Breast epithelium (tissue), 4 donors: ENCODE results near the gene GBP2. TPM values are rescaled to one million over a fixed set of nuclear protein-coding genes. Genes with fewer than 3 reads are reported as not detected.
A peak's percentile ranks its signal among the peaks of the same experiment; 100 is the strongest.
"Not testable (repeated sequence)": the region's sequence is repeated elsewhere in the genome, so short reads cannot be mapped to it uniquely, and the experiment has no call there.

Experiments used
- DNase-seq, 2 donors: peaks; one replicate each; pipeline ENCODE4 v3.0.0-alpha.2; 2019; ENCODE audit warnings: low spot score in 2 of 2
- H3K27ac ChIP-seq, 2 donors: fragments of 200-600 bp; sonication (generic) in 1 of 2; one replicate each; pipeline ENCODE4 v1.5.1; 2016 to 2019; ENCODE audit warnings: mild to moderate bottlenecking in 1 of 2
- H3K27me3 ChIP-seq, 2 donors: fragments of 200-600 bp; sonication (generic) in 1 of 2; one replicate each; pipeline versions ENCODE4 v1.5.1 to v1.6.0; 2017 to 2019; ENCODE audit warnings: control low read depth in 1 of 2, mild to moderate bottlenecking in 1 of 2
- H3K36me3 ChIP-seq: fragments of 200-600 bp; one replicate; pipeline ENCODE4 v1.5.1; 2019
- H3K4me1 ChIP-seq, 2 donors: fragments of 200-600 bp; sonication (generic); one replicate each; pipeline ENCODE4 v1.5.1; 2016 to 2019; ENCODE audit warnings: control low read depth in 1 of 2
- H3K4me3 ChIP-seq, 3 donors: fragments of 200-600 bp; sonication (generic); 1 replicate in 2 of 3; 2 replicates in 1 of 3; pipeline ENCODE4 v1.5.1; 2016 to 2019; ENCODE audit warnings: mild to moderate bottlenecking in 3 of 3, moderate library complexity in 2 of 3
- H3K9me3 ChIP-seq, 2 donors: fragments of 200-600 bp; sonication (generic) in 1 of 2; one replicate each; pipeline ENCODE4 v1.5.1; 2016 to 2019; ENCODE audit warnings: control low read depth in 1 of 2
- POLR2A ChIP-seq: fragments of 450-650 bp; IDR thresholded peaks from one replicate; pipeline ENCODE4 v1.6.1; 2016; ENCODE audit warnings: antibody characterized with exemption, mild to moderate bottlenecking, moderate library complexity
- POLR2AphosphoS5 ChIP-seq, 3 donors: sonication (generic); formaldehyde crosslinking; IDR thresholded peaks; one replicate each; pipeline ENCODE4 v1.6.1; 2017; ENCODE audit warnings: antibody characterized with exemption in 3 of 3
- intact Hi-C: fragments of 100-400 bp; cut with DNase I; formaldehyde crosslinking; loops from one replicate; pipeline ENCODE4 v1.15.1; 2023; ENCODE audit warnings: low total_unique reads
- total RNA-seq, 3 donors: library from RNA; depleted of rRNA; stranded (reverse); fragments of >200 nt; gene quantifications; one replicate each; pipeline ENCODE4 v1.1.0, GENCODE V29; 2016
- TF ChIP-seq, protein P1 (sequence below), 3 donors: fragments of 450-650 bp; IDR thresholded peaks; one replicate each; pipeline ENCODE4 v1.5.1; 2016 to 2017; ENCODE audit warnings: antibody characterized with exemption in 3 of 3, mild to moderate bottlenecking in 3 of 3, moderate library complexity in 3 of 3

The GBP2 gene
- total RNA-seq, 3 donors from 2014 or later, result 53.0 to 219 (median 122) TPM

DNA sequence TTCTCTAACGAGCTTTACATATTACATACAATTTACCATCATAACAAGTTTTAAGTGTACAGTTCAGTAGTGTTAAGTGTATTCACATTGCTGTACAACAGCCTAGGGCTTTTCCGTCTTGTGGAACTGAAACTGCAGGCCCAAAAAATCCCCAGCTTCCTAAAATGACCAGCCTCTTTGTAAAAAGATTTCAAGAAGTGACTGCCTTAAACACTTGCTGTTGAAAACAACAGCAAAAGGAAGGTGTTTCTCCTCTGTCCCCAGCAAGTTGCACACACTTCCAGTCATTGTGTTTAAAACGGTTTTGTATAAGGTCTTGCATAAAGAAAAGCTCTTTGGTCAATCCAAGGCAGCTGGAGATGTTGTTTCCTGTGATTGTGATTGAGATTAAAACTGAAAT, 44.9 kb downstream of the GBP2 start:
- intact Hi-C loops, result no loop called here
- H3K27ac ChIP-seq, result no peak overlapping the region

DNA sequence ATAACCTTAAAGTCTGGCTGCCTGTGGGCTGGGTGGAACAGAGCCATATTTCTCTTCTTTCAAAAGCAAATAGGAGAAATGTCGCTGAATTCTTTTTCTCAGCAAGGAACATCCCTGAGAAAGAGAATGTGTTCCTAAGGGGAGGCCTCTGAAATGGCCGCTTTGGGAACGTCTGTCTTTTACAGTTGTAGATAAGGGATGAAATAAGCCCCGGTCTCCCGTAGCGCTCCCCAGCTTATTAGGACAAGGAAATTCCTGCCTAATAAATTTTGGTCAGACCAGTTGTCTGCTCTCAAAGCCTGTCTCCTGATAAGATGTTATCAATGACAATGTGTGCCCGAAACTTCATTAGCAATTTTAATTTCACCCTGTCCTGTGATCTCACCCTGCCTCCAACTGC, 45.8 kb downstream of the GBP2 start:
- H3K27me3 ChIP-seq, H3K4me3 ChIP-seq, H3K9me3 ChIP-seq, intact Hi-C loops, H3K4me1 ChIP-seq, H3K27ac ChIP-seq, H3K36me3 ChIP-seq, DNase-seq: not testable (repeated sequence)

More for the DNA sequence above, 44.9 kb downstream of the GBP2 start:
- H3K9me3 ChIP-seq, result peaks cover 2 to 8% of the 10 kb centered on the region in 2 donors
- no peaks in the 10 kb centered on the region for H3K27me3 ChIP-seq
- TF ChIP-seq POLR2AphosphoS5 (IDR thresholded peaks at IDR 0.05), result no peak
- no peak for TF ChIP-seq POLR2A
- TF ChIP-seq, protein P1, sequence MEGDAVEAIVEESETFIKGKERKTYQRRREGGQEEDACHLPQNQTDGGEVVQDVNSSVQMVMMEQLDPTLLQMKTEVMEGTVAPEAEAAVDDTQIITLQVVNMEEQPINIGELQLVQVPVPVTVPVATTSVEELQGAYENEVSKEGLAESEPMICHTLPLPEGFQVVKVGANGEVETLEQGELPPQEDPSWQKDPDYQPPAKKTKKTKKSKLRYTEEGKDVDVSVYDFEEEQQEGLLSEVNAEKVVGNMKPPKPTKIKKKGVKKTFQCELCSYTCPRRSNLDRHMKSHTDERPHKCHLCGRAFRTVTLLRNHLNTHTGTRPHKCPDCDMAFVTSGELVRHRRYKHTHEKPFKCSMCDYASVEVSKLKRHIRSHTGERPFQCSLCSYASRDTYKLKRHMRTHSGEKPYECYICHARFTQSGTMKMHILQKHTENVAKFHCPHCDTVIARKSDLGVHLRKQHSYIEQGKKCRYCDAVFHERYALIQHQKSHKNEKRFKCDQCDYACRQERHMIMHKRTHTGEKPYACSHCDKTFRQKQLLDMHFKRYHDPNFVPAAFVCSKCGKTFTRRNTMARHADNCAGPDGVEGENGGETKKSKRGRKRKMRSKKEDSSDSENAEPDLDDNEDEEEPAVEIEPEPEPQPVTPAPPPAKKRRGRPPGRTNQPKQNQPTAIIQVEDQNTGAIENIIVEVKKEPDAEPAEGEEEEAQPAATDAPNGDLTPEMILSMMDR (IDR thresholded peaks at IDR 0.05), result no peak
- DNase-seq, result no peak
- H3K4me1 ChIP-seq, result no peaks in the 10 kb centered on the region
- H3K36me3 ChIP-seq, result no peaks in the 10 kb centered on the region
- no peak overlapping the region for H3K4me3 ChIP-seq

DNA sequence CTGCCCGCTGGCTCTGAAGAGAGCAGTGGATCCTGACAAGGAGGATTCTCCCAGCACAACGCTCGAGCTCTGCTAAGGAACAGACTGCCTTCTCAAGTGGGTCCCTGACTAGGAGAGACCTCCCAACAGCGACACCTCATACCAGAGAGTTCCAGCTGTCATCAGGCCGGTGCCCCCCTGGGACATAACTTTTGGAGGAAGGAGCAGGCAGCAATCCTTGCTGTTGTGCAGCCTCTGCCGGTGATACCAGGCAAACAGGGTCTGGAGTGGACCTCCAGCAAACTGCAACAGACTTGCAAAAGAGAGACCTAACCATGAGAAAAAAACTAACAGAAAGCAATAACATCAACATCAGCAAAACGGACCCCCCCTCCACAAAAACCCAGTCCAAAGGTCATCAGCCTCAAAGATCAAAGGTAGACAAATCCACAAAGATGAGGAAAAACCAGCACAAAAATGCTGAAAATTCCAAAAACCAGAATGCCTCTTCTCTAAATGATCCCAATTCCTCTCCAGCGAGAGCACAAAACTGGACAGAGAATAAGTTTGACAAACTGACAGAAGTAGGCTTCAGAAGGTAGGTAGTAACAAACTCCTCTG, 53.3 kb downstream of the GBP2 start:
- H3K36me3 ChIP-seq, intact Hi-C loops, DNase-seq, H3K4me1 ChIP-seq, H3K9me3 ChIP-seq, H3K27ac ChIP-seq, H3K27me3 ChIP-seq, H3K4me3 ChIP-seq: not testable (repeated sequence)

DNA sequence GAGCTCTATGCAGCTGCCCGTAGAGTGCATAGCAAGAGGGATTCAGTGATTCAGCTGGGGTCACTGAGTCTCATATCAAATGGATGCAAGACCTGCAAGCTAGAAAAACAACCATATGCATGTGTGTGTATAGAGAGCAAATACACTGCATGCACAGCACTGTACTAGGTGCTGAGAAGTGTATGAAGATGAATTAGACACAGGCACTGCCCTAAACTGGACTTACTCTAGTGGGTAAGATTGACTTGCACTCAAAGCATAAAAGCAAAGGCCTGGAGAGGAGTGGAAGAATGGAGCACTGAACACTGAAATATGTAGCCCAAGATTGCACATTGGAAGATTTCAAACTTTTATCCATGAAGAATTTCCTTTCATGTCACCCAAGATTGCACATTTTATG, 55.4 kb downstream of the GBP2 start:
- H3K27me3 ChIP-seq, result no peaks in the 10 kb centered on the region
- no peaks in the 10 kb centered on the region for H3K36me3 ChIP-seq
- H3K27ac ChIP-seq, result no peak overlapping the region
- no peaks in the 10 kb centered on the region for H3K9me3 ChIP-seq
- peak overlapping the region; percentile 18 to 59 (median 25) for H3K4me3 ChIP-seq
- intact Hi-C loops, result no loop called here
- H3K4me1 ChIP-seq, result no peaks in the 10 kb centered on the region
- no peak for DNase-seq
- TF ChIP-seq POLR2A, result no peak
- TF ChIP-seq, protein P1 (IDR thresholded peaks at IDR 0.05), result no peak
- no peak for TF ChIP-seq POLR2AphosphoS5 (IDR thresholded peaks at IDR 0.05)

DNA sequence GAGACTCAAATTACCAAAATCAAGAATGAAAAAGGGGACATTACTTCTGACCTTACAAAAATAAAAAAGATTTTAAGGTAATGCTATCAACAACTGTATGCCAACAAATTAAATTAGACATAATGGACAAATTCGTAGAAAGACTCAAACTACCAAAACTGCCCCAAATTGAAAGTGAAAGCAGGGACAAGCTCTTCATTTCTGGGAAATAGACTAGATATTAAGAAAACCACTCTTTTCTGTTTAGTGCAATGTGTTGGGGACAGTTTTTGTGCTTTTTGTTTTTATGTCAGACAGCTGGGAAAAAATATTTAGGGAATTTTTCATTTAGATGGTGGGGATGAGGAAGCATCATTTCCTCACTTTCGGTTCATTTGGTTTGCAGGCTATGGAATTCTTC, 56.0 kb downstream of the GBP2 start:
- no peak for DNase-seq
- Histone ChIP-seq H3K27me3 (no peaks in the 10 kb centered on the region), H3K9me3 (no peaks in the 10 kb centered on the region), H3K4me1 (no peaks in the 10 kb centered on the region), H3K27ac (no peak overlapping the region), H3K4me3 (peak overlapping the region; percentile 18 to 59 (median 25)), H3K36me3 (no peaks in the 10 kb centered on the region)
- TF ChIP-seq POLR2A (no peak), POLR2AphosphoS5 (IDR thresholded peaks at IDR 0.05) (no peak)
- TF ChIP-seq, protein P1 (IDR thresholded peaks at IDR 0.05), result no peak
- intact Hi-C loops, result no loop called here

DNA sequence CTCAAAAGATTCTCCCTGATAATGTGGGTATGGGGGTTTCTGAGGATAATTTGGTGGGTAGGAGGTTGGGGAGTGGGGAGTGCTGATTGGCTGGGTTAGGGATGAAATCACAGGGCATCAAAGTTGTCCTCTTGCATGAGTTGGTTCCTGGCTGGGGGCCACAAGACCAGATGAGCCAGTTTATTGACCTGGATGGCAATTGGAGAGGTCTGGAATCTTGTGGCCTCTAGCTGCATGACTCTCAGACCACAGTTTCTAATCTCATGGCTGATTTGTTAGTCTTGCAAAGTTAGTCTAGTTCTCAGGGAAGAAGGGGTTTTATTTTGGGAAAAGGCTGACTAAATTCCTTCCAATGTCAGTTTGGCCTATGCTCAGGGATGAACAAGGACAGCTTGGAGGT, 57.6 kb downstream of the GBP2 start:
- Histone ChIP-seq H3K27me3 (no peaks in the 10 kb centered on the region), H3K27ac (peak overlapping the region in 1 of 2 donors; percentile 25), H3K9me3 (no peaks in the 10 kb centered on the region), H3K4me3 (no peak overlapping the region), H3K36me3 (no peaks in the 10 kb centered on the region), H3K4me1 (no peaks in the 10 kb centered on the region)
- TF ChIP-seq, protein P1 (IDR thresholded peaks at IDR 0.05), result no peak
- TF ChIP-seq POLR2AphosphoS5 (IDR thresholded peaks at IDR 0.05) (no peak), POLR2A (no peak)
- intact Hi-C loops, result no loop called here
- DNase-seq, result no peak
